ENCODE data around the gene ANKRD29.

The ANKRD29 gene

DNA sequence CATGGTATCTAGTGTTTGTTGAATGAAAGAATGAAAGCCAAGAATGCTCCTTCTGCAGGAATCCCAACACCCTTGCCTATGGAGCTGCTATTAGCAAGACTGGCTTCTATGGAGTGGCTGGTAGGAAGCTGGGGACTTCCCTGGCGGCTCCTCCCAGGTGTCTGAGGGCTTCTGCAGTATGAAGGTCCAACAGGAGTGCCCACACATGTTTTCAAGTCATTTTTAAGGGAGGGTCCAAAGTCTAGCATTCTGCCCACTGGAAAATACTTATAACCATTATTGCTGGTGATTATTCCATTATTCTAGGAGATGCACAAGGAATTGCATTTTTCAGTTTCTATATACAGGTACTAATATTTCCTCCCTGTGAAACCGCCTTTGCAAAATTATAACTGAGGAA is 54.5 kb downstream of the ANKRD29 start:
- Histone ChIP-seq H3K4me3 (ENCODE audit: low read depth, low read length) (no peak overlapping the region), H3K9me3 (ENCODE audit: control insufficient read depth, insufficient read depth, low read depth, low read length) (no peaks in the 10 kb centered on the region), H3K4me1 (ENCODE audit: control insufficient read depth, insufficient read depth, low read length) (peaks cover 3% of the 10 kb centered on the region; the same call in 1 of the 2 replicates), H3K36me3 (ENCODE audit: control insufficient read depth in 2 of 2, insufficient read depth in 1 of 2, low read length in 2 of 2) (no peaks in the 10 kb centered on the region), H3K27ac (ENCODE audit: extremely low read depth, low read depth, low read length) (no peak overlapping the region)
- ChIA-PET CTCF (interaction anchor here (1.2 to 1.4 kb wide), 2 partner anchors 95 to 203 kb away, joined by 3 to 8 read pairs; no protein-coding TSS in a partner anchor), POLR2A (no interaction called here)
- TF ChIP-seq SP3 (tag by site-specific recombination; IDR thresholded peaks at IDR 0.05): no peak
- TF ChIP-seq, protein P1, sequence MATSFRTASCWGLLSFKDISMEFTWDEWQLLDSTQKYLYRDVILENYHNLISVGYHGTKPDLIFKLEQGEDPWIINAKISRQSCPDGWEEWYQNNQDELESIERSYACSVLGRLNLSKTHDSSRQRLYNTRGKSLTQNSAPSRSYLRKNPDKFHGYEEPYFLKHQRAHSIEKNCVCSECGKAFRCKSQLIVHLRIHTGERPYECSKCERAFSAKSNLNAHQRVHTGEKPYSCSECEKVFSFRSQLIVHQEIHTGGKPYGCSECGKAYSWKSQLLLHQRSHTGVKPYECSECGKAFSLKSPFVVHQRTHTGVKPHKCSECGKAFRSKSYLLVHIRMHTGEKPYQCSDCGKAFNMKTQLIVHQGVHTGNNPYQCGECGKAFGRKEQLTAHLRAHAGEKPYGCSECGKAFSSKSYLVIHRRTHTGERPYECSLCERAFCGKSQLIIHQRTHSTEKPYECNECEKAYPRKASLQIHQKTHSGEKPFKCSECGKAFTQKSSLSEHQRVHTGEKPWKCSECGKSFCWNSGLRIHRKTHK (tag by site-specific recombination; IDR thresholded peaks at IDR 0.05): no peak
- TF ChIP-seq ZNF600 (tag by site-specific recombination; IDR thresholded peaks at IDR 0.05): no peak
- TF ChIP-seq BCL11B (tag by site-specific recombination; IDR thresholded peaks at IDR 0.05; ENCODE audit: low read depth): no peak
- no peak for TF ChIP-seq ZNF768 (tag by site-specific recombination; IDR thresholded peaks at IDR 0.05)
- TF ChIP-seq GFI1B (tag by site-specific recombination; IDR thresholded peaks at IDR 0.05): no peak

DNA sequence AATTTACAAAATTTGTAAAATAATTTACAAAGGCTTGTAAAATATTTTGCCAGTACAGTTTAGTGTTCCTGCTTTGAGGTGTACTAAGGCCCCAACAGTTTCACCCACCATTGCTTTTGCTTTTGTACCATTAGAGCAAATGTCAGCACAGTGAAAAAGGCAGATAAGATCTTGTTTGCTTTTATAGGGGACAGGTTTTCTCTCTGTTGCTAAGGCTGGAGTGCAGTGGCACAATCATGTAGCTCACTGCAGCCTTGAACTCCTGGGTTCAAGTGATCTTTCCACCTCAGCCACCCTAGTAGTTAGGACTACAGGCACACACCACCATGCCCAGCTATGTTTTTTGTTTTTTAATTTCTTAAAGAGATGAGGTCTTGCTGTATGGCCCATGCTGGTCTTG is 56.8 kb downstream of the ANKRD29 start:
- no peaks in the 10 kb centered on the region for H3K9me3 ChIP-seq (ENCODE audit: control insufficient read depth, insufficient read depth, low read depth, low read length)
- H3K36me3 ChIP-seq (ENCODE audit: control insufficient read depth in 2 of 2, insufficient read depth in 1 of 2, low read length in 2 of 2): no peaks in the 10 kb centered on the region
- no peak overlapping the region for H3K4me3 ChIP-seq (ENCODE audit: low read depth, low read length)
- no peak overlapping the region for H3K27ac ChIP-seq (ENCODE audit: extremely low read depth, low read depth, low read length)
- ChIA-PET POLR2A (no interaction called here), CTCF (interaction anchor here (0.6 to 2.1 kb wide), 3 partner anchors 89 to 313 kb away, joined by 3 to 7 read pairs (median 4); no protein-coding TSS in a partner anchor)
- TF ChIP-seq ZNF707 (tag by site-specific recombination; IDR thresholded peaks at IDR 0.05): no peak
- TF ChIP-seq GLI2 (tag by site-specific recombination; IDR thresholded peaks at IDR 0.05; ENCODE audit: borderline replicate concordance, low read depth): no peak
- TF ChIP-seq, protein P2, sequence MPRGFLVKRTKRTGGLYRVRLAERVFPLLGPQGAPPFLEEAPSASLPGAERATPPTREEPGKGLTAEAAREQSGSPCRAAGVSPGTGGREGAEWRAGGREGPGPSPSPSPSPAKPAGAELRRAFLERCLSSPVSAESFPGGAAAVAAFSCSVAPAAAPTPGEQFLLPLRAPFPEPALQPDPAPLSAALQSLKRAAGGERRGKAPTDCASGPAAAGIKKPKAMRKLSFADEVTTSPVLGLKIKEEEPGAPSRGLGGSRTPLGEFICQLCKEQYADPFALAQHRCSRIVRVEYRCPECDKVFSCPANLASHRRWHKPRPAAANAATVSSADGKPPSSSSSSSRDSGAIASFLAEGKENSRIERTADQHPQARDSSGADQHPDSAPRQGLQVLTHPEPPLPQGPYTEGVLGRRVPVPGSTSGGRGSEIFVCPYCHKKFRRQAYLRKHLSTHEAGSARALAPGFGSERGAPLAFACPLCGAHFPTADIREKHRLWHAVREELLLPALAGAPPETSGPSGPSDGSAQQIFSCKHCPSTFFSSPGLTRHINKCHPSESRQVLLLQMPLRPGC (tag by site-specific recombination; IDR thresholded peaks at IDR 0.05): no peak
- TF ChIP-seq, protein P3, sequence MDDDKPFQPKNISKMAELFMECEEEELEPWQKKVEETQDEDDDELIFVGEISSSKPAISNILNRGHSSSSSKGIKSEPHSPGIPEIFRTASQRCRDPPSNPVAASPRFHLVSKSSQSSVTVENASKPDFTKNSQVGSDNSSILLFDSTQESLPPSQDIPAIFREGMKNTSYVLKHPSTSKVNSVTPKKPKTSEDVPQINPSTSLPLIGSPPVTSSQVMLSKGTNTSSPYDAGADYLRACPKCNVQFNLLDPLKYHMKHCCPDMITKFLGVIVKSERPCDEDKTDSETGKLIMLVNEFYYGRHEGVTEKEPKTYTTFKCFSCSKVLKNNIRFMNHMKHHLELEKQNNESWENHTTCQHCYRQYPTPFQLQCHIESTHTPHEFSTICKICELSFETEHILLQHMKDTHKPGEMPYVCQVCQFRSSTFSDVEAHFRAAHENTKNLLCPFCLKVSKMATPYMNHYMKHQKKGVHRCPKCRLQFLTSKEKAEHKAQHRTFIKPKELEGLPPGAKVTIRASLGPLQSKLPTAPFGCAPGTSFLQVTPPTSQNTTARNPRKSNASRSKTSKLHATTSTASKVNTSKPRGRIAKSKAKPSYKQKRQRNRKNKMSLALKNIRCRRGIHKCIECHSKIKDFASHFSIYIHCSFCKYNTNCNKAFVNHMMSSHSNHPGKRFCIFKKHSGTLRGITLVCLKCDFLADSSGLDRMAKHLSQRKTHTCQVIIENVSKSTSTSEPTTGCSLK (tag by site-specific recombination; IDR thresholded peaks at IDR 0.05): no peak
- no peak for TF ChIP-seq ZFP3 (tag by site-specific recombination; IDR thresholded peaks at IDR 0.05; ENCODE audit: low read depth)
- TF ChIP-seq, protein P4, sequence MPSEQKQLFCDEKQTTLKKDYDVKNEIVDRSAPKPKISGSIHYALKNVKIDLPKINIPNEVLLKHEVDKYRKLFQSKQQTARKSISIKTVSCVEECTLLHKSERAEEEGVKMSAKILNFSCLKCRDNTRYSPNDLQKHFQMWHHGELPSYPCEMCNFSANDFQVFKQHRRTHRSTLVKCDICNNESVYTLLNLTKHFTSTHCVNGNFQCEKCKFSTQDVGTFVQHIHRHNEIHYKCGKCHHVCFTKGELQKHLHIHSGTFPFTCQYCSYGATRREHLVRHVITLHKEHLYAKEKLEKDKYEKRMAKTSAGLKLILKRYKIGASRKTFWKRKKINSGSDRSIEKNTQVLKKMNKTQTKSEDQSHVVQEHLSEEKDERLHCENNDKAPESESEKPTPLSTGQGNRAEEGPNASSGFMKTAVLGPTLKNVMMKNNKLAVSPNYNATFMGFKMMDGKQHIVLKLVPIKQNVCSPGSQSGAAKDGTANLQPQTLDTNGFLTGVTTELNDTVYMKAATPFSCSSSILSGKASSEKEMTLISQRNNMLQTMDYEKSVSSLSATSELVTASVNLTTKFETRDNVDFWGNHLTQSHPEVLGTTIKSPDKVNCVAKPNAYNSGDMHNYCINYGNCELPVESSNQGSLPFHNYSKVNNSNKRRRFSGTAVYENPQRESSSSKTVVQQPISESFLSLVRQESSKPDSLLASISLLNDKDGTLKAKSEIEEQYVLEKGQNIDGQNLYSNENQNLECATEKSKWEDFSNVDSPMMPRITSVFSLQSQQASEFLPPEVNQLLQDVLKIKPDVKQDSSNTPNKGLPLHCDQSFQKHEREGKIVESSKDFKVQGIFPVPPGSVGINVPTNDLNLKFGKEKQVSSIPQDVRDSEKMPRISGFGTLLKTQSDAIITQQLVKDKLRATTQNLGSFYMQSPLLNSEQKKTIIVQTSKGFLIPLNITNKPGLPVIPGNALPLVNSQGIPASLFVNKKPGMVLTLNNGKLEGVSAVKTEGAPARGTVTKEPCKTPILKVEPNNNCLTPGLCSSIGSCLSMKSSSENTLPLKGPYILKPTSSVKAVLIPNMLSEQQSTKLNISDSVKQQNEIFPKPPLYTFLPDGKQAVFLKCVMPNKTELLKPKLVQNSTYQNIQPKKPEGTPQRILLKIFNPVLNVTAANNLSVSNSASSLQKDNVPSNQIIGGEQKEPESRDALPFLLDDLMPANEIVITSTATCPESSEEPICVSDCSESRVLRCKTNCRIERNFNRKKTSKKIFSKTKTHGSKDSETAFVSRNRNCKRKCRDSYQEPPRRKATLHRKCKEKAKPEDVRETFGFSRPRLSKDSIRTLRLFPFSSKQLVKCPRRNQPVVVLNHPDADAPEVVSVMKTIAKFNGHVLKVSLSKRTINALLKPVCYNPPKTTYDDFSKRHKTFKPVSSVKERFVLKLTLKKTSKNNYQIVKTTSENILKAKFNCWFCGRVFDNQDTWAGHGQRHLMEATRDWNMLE (tag by site-specific recombination; conservative IDR thresholded peaks at IDR 0.05; ENCODE audit: low read depth): no peak
- no peak for TF ChIP-seq ZNF155 (tag by site-specific recombination; IDR thresholded peaks at IDR 0.05)
- TF ChIP-seq ZNF266 (tag by site-specific recombination; IDR thresholded peaks at IDR 0.05; ENCODE audit: low read depth): no peak
- no peak for TF ChIP-seq ZNF501 (tag by site-specific recombination; IDR thresholded peaks at IDR 0.05)
- TF ChIP-seq ZNF549 (tag by site-specific recombination; IDR thresholded peaks at IDR 0.05): no peak
- no peak for TF ChIP-seq ZBTB20 (tag by site-specific recombination; IDR thresholded peaks at IDR 0.05)
- TF ChIP-seq ZNF37A (tag by site-specific recombination; IDR thresholded peaks at IDR 0.05): no peak
- TF ChIP-seq KLF7 (tag by site-specific recombination; IDR thresholded peaks at IDR 0.05; ENCODE audit: borderline replicate concordance): no peak
- TF ChIP-seq ZNF544 (tag by site-specific recombination; IDR thresholded peaks at IDR 0.05): no peak
- no peak for TF ChIP-seq ZNF132 (tag by site-specific recombination; IDR thresholded peaks at IDR 0.05; ENCODE audit: borderline replicate concordance)
- H3K4me1 ChIP-seq (ENCODE audit: control insufficient read depth, insufficient read depth, low read length): peaks cover 3% of the 10 kb centered on the region; the same call in 1 of the 2 replicates

Measured in HEK293 (cell line).